OCI-LY1 (cell line): ENCODE results near the gene ACYP1.

Source experiments
- H2AFZ ChIP-seq: fragments of 200-600 bp; sonication (generic), shearing (Covaris generic); 2 replicates; pipeline ENCODE4 v1.6.0; 2014; ENCODE audit warnings: antibody characterized with exemption, mild to moderate bottlenecking, low read length
- H3F3A ChIP-seq: fragments of 200-600 bp; sonication (generic), shearing (Covaris generic); 2 replicates; pipeline ENCODE4 v1.6.0; 2014; ENCODE audit warnings: mild to moderate bottlenecking, antibody characterized with exemption, low read length, moderate library complexity; ENCODE audit not compliant: insufficient read depth
- H3K27ac ChIP-seq: fragments of 200-600 bp; sonication (generic); 2 replicates; pipeline ENCODE4 v1.5.1; 2014; ENCODE audit warnings: low read length, mixed run types, mild to moderate bottlenecking, low read depth; ENCODE audit not compliant: poor library complexity, severe bottlenecking
- H3K27me3 ChIP-seq: fragments of 200-600 bp; sonication (generic); 2 replicates; pipeline ENCODE4 v1.6.0; 2014; ENCODE audit warnings: antibody characterized with exemption, mild to moderate bottlenecking, low read length, moderate library complexity; ENCODE audit not compliant: insufficient read depth
- H3K36me3 ChIP-seq: fragments of 200-600 bp; sonication (generic); 2 replicates; pipeline ENCODE4 v1.6.1; 2014; ENCODE audit warnings: mild to moderate bottlenecking, antibody characterized with exemption, low read length, moderate library complexity, mixed read lengths; ENCODE audit not compliant: insufficient read depth
- H3K4me1 ChIP-seq: fragments of 200-600 bp; sonication (generic); 2 replicates; pipeline ENCODE4 v1.5.1; 2014; ENCODE audit warnings: mild to moderate bottlenecking, low read length, moderate library complexity; ENCODE audit not compliant: insufficient read depth, severe bottlenecking
- H3K4me2 ChIP-seq: fragments of 200-600 bp; sonication (generic), shearing (Covaris generic); 2 replicates; pipeline ENCODE4 v1.6.1; 2014; ENCODE audit warnings: low read length
- H3K4me3 ChIP-seq: fragments of 200-600 bp; sonication (generic); 2 replicates; pipeline ENCODE4 v1.5.1; 2014; ENCODE audit warnings: low read length, low read depth, mild to moderate bottlenecking, mixed read lengths; ENCODE audit not compliant: poor library complexity, severe bottlenecking
- H3K79me2 ChIP-seq: fragments of 200-600 bp; shearing (Covaris generic); 2 replicates; pipeline ENCODE4 v1.6.1; 2016; ENCODE audit warnings: mixed run types, low read length, mixed read lengths; ENCODE audit not compliant: insufficient read depth
- H3K9ac ChIP-seq: fragments of 200-600 bp; sonication (generic), shearing (Covaris generic); 2 replicates; pipeline ENCODE4 v1.6.1; 2014; ENCODE audit warnings: mild to moderate bottlenecking, low read length, mixed read lengths
- H3K9me2 ChIP-seq: fragments of 200-600 bp; sonication (generic), shearing (Covaris generic); 2 replicates; pipeline ENCODE4 v1.6.1; 2014; ENCODE audit warnings: low read depth, mild to moderate bottlenecking, low read length, mixed read lengths
- H3K9me3 ChIP-seq: fragments of 200-600 bp; shearing (Covaris generic); 2 replicates; pipeline ENCODE4 v1.6.1; 2014; ENCODE audit warnings: low read length, mixed read lengths
- H4K20me1 ChIP-seq: fragments of 200-600 bp; sonication (generic), shearing (Covaris generic); 2 replicates; pipeline ENCODE4 v1.6.0; 2016; ENCODE audit warnings: mild to moderate bottlenecking, low read length; ENCODE audit not compliant: insufficient read depth
- CTCF ChIP-seq: fragments of 200-600 bp; sonication (generic), shearing (Covaris generic); IDR thresholded peaks from 2 replicates; pipeline ENCODE4 v1.5.1; 2017; ENCODE audit warnings: mild to moderate bottlenecking, antibody characterized with exemption, low read length, moderate library complexity, mixed read lengths
- EZH2 ChIP-seq: fragments of 200-600 bp; sonication (generic), shearing (Covaris generic); IDR thresholded peaks from 2 replicates; pipeline ENCODE4 v1.8.0; 2017; ENCODE audit warnings: borderline replicate concordance, mixed run types, mild to moderate bottlenecking, antibody characterized with exemption, low read length, moderate library complexity, mixed read lengths

ACYP1 gene

GRCh38 chr14:75049731-75050201 lies 14.1 kb downstream of the ACYP1 start:
- Histone ChIP-seq H3K27me3 (no peaks in the 10 kb centered on the region), H3K9ac (no peak overlapping the region), H3K9me2 (no peaks in the 10 kb centered on the region), H3K9me3 (no peaks in the 10 kb centered on the region), H3F3A (0 out of 2 replicates have a peak, but pooled peaks cover 7% of the 10 kb centered on the region), H3K36me3 (peaks cover 27% of the 10 kb centered on the region; the same call in 1 of the 2 replicates), H4K20me1 (no peaks in the 10 kb centered on the region), H3K4me1 (peaks cover 25% of the 10 kb centered on the region), H3K4me3 (peak overlapping the region; percentile 73), H3K79me2 (no peaks in the 10 kb centered on the region), H2AFZ (no peak overlapping the region), H3K4me2 (peak overlapping the region; percentile 78), H3K27ac (no peak overlapping the region)
- TF ChIP-seq CTCF (no peak), EZH2 (no peak)

DNA sequence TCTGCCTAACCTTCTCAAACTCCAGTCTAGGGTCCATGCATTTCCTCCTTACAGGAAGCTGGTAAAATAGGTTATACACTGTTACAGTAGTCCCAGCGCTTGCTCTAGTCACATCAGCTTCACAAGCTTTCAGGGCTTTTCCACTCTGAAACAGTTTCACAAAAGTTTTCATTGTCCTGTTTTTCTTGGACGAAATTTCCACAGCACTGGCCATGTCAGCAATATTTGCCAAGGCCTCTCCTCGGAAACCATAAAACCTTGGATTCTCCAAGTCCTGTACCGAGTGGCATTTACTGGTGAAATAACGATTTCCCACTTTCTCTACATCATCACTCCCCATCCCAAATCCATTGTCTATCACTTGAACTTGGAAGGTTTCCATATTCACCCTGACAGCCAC lies 14.7 kb downstream of the ACYP1 start:
- no peaks in the 10 kb centered on the region for H3K79me2 ChIP-seq
- no peaks in the 10 kb centered on the region for H3K27me3 ChIP-seq
- H3K4me3 ChIP-seq: no peak overlapping the region
- no peaks in the 10 kb centered on the region for H3K9me3 ChIP-seq
- H3K36me3 ChIP-seq: peaks cover 31% of the 10 kb centered on the region; the same call in 1 of the 2 replicates
- 0 out of 2 replicates have a peak, but pooled peaks cover 7% of the 10 kb centered on the region for H3F3A ChIP-seq
- peaks cover 29% of the 10 kb centered on the region for H3K4me1 ChIP-seq
- H3K9ac ChIP-seq: no peak overlapping the region
- no peak for TF ChIP-seq CTCF
- TF ChIP-seq EZH2: no peak
- H3K9me2 ChIP-seq: no peaks in the 10 kb centered on the region
- H3K27ac ChIP-seq: no peak overlapping the region
- no peak overlapping the region for H2AFZ ChIP-seq
- no peaks in the 10 kb centered on the region for H4K20me1 ChIP-seq
- no peak overlapping the region for H3K4me2 ChIP-seq

GRCh38 chr14:75048101-75048500 lies 15.7 kb downstream of the ACYP1 start:
- TF ChIP-seq CTCF (no peak), EZH2 (no peak)
- Histone ChIP-seq H3K79me2 (no peaks in the 10 kb centered on the region), H2AFZ (no peak overlapping the region), H3K27ac (no peak overlapping the region), H3K36me3 (peaks cover 32% of the 10 kb centered on the region; the same call in 1 of the 2 replicates), H3K4me3 (no peak overlapping the region), H3K4me1 (peaks cover 29% of the 10 kb centered on the region), H3K9me3 (no peaks in the 10 kb centered on the region), H3K9ac (no peak overlapping the region), H4K20me1 (no peaks in the 10 kb centered on the region), H3K4me2 (no peak overlapping the region), H3K9me2 (no peaks in the 10 kb centered on the region), H3K27me3 (no peaks in the 10 kb centered on the region), H3F3A (0 out of 2 replicates have a peak, but pooled peaks cover 7% of the 10 kb centered on the region)
